Esophagus muscularis mucosa (tissue), 3 donors: Measurements from ENCODE around the gene BTBD9.

Source experiments
- EP300 ChIP-seq: sonication (generic); formaldehyde crosslinking; IDR thresholded peaks from one replicate; pipeline ENCODE4 v1.6.1; 2017; ENCODE audit warnings: antibody characterized with exemption
- POLR2A ChIP-seq: fragments of 450-650 bp; IDR thresholded peaks from one replicate; pipeline ENCODE4 v1.6.1; 2017; ENCODE audit warnings: antibody characterized with exemption, moderate library complexity, mild to moderate bottlenecking, low read depth
- POLR2AphosphoS5 ChIP-seq, 2 donors: sonication (generic); formaldehyde crosslinking; IDR thresholded peaks; one replicate each; pipeline ENCODE4 v1.6.1; 2017; ENCODE audit warnings: antibody characterized with exemption in 2 of 2

DNA sequence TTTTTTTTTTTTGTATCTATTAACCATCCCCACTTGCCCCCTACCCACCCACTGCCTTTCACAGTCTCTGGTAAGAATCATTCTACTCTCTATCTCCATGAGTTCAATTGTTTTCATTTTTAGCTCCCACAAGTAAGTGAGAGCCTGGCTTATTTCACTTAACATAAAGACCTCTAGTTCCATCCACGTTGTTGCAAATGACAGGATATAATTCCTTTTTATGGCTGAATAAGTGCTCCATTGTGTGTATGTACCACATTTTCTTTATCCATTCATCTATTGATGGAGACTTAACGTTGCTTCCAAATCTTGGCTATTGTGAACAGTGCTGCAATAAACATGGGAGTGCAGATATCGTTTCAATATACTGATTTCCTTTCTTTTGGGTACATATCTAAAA lies 328.5 kb downstream of the BTBD9 start:
- TF ChIP-seq POLR2AphosphoS5 (IDR thresholded peaks at IDR 0.05) (no peak), EP300 (no peak), POLR2A (no peak)
